ENCODE measurements around the gene TMEM255B.

The TMEM255B gene

GRCh38 chr13:113763961-113764792 is 5.2 kb downstream of the TMEM255B start:
- H3K4me3 ChIP-seq (ENCODE audit: low read depth, low read length): no peak overlapping the region
- in situ Hi-C loops (cut with HindIII; ENCODE audit: low sequenced_read_pairs): no loop called here
- TF ChIP-seq, protein P1, sequence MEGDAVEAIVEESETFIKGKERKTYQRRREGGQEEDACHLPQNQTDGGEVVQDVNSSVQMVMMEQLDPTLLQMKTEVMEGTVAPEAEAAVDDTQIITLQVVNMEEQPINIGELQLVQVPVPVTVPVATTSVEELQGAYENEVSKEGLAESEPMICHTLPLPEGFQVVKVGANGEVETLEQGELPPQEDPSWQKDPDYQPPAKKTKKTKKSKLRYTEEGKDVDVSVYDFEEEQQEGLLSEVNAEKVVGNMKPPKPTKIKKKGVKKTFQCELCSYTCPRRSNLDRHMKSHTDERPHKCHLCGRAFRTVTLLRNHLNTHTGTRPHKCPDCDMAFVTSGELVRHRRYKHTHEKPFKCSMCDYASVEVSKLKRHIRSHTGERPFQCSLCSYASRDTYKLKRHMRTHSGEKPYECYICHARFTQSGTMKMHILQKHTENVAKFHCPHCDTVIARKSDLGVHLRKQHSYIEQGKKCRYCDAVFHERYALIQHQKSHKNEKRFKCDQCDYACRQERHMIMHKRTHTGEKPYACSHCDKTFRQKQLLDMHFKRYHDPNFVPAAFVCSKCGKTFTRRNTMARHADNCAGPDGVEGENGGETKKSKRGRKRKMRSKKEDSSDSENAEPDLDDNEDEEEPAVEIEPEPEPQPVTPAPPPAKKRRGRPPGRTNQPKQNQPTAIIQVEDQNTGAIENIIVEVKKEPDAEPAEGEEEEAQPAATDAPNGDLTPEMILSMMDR (IDR thresholded peaks at IDR 0.05; ENCODE audit: low read depth, low read length, missing control alignments): no peak
- DNase-seq (ENCODE audit: low read depth): no peak

- in situ Hi-C loops (cut with HindIII; ENCODE audit: low sequenced_read_pairs): no loop called here
- no peak for DNase-seq (ENCODE audit: low read depth)
- TF ChIP-seq, protein P1 (IDR thresholded peaks at IDR 0.05; ENCODE audit: low read depth, low read length, missing control alignments): no peak
- H3K4me3 ChIP-seq (ENCODE audit: low read depth, low read length): no peak overlapping the region
Measured at GRCh38 chr13:113764793-113765563, 6.0 kb downstream of the TMEM255B start.

GRCh38 chr13:113765564-113765910 is 6.5 kb downstream of the TMEM255B start:
- in situ Hi-C loops (cut with HindIII; ENCODE audit: low sequenced_read_pairs): no loop called here
- no peak for DNase-seq (ENCODE audit: low read depth)
- no peak overlapping the region for H3K4me3 ChIP-seq (ENCODE audit: low read depth, low read length)
- TF ChIP-seq, protein P1 (IDR thresholded peaks at IDR 0.05; ENCODE audit: low read depth, low read length, missing control alignments): no peak

DNA sequence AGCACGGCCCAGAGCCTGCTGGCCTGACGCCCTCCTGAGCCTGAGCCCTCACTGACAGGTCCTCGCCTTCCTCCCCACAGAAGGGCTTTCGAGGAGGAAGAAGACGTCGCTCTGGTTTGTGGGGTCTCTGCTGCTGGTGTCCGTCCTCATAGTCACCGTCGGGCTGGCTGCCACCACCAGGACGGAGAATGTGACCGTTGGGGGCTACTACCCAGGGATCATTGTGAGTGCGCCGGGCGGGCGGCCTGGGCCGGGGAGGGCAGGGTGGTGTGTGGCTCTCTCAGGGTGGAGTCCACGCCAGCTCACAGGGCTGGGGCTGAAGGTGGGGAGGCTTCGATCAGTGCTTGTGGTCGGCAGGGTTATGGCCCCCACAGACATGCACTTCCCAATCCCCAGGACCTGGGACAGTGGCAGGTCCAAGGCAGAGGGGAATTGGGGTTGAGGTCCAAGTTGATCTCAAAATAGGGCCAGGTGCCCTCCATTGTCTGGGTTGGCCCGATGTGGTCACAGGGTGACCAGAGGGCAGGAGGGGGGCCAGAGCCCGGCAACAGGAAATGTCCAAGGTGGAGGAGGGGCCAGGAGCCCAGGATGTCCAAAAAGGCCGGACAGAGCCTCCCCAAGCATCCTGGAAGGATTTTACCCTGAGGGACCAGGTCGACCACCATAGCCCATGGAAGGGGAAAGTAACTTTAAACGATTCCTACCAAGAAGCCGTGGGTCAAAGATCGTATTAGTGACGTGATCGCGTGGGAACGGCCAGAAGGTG is 7.2 kb downstream of the TMEM255B start:
- TF ChIP-seq, protein P1 (IDR thresholded peaks at IDR 0.05; ENCODE audit: low read depth, low read length, missing control alignments): no peak
- no peak overlapping the region for H3K4me3 ChIP-seq (ENCODE audit: low read depth, low read length)
- in situ Hi-C loops (cut with HindIII; ENCODE audit: low sequenced_read_pairs): no loop called here
- no peak for DNase-seq (ENCODE audit: low read depth)

DNA sequence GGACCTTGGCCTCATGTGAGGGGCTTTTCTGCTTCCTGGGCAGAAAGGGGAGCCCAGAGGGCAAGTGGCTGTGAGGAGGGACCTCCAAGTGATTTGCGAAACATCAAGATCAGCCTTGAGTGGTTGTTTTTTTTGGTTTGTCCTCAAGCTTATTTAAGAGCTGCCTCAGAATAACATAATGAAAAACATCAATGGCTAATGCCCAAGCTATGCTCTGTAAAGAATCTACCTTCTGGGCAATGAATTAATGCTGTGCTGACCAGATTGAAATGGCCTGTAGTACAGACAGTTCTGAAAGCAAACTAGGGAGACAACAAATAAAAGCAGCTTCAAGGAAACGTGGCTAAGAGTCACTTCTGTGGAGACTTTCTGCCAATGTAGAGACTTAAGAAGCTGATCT is 8.3 kb downstream of the TMEM255B start:
- TF ChIP-seq, protein P1 (IDR thresholded peaks at IDR 0.05; ENCODE audit: low read depth, low read length, missing control alignments): no peak
- no peak overlapping the region for H3K4me3 ChIP-seq (ENCODE audit: low read depth, low read length)
- in situ Hi-C loops (cut with HindIII; ENCODE audit: low sequenced_read_pairs): no loop called here
- no peak for DNase-seq (ENCODE audit: low read depth)
